Body of pancreas (tissue), 4 donors: ENCODE data around the gene HOXB13. TPM values are rescaled to one million over a fixed set of nuclear protein-coding genes. Genes with fewer than 3 reads are reported as not detected.
A peak's percentile ranks its signal among the peaks of the same experiment; 100 is the strongest.

Experiments
- ATAC-seq: fragments of 150-250 bp; one replicate; pipeline ENCODE4 v1.9.1; 2016
- DNase-seq, 4 donors: peaks; one replicate each; pipeline ENCODE4 v3.0.0-alpha.2; 2019
- H3K27ac ChIP-seq, 4 donors: fragments of 200-600 bp; sonication (generic); 1 replicate in 3 of 4; 2 replicates in 1 of 4; pipeline versions ENCODE4 v1.5.1 to v1.6.1; 2016 to 2019; ENCODE audit warnings: mild to moderate bottlenecking in 1 of 4, mixed read lengths in 1 of 4, moderate library complexity in 1 of 4
- H3K27me3 ChIP-seq, 2 donors: fragments of 200-600 bp; sonication (generic); one replicate each; pipeline ENCODE4 v1.6.0; 2016; ENCODE audit warnings: mild to moderate bottlenecking in 1 of 2
- H3K36me3 ChIP-seq, 2 donors: fragments of 200-600 bp; sonication (generic); replicated peaks in 1 of 2; 2 replicates each; pipeline ENCODE4 v1.5.1; 2016; ENCODE audit warnings: low read depth in 2 of 2; ENCODE audit not compliant: insufficient read depth in 1 of 2
- H3K4me1 ChIP-seq: fragments of 200-600 bp; sonication (generic); one replicate; pipeline ENCODE4 v1.6.0; 2016
- H3K4me3 ChIP-seq, 2 donors: fragments of 200-600 bp; sonication (generic); 1 replicate in 1 of 2; 2 replicates in 1 of 2; pipeline ENCODE4 v1.5.1; 2016 to 2019
- H3K9me3 ChIP-seq, 3 donors: fragments of 200-600 bp; sonication (generic); 1 replicate in 2 of 3; 2 replicates in 1 of 3; pipeline ENCODE4 v1.5.1; 2016
- POLR2A ChIP-seq, 3 donors: fragments of 450-650 bp; IDR thresholded peaks; one replicate each; pipeline ENCODE4 v1.6.1; 2016; ENCODE audit warnings: antibody characterized with exemption in 3 of 3, mild to moderate bottlenecking in 2 of 3
- WGBS, 2 donors: methylation state at CpG; one replicate each; pipeline ENCODE4 v1.1.5; 2017; 5-methylcytosine and 5-hydroxymethylcytosine counted together
- intact Hi-C: fragments of 100-400 bp; cut with DNase I; formaldehyde crosslinking; loops from one replicate; pipeline ENCODE4 v1.15.1; 2023
- total RNA-seq, 2 donors: library from RNA; depleted of rRNA; stranded (reverse); fragments of >200 nt; gene quantifications; one replicate each; pipeline ENCODE4 v1.1.0, GENCODE V29; 2016
- TF ChIP-seq, protein P1 (sequence below), 7 experiments: fragments of 450-650 bp in 4 of 7; fragments of 200-600 bp in 3 of 7; sonication (generic) in 3 of 7; IDR thresholded peaks; one replicate each; pipeline ENCODE4 v1.5.1; 2016 to 2019; ENCODE audit warnings: antibody characterized with exemption in 7 of 7

HOXB13 gene
- total RNA-seq, 2 donors from 2014 or later = not detected

GRCh38 chr17:48756830-48757251 is 28.3 kb upstream of the HOXB13 start:
- H3K4me3 ChIP-seq = no peak overlapping the region
- no peaks in the 10 kb centered on the region for H3K36me3 ChIP-seq
- intact Hi-C loops = no loop called here
- peaks cover 0 to 34% of the 10 kb centered on the region in 2 donors for H3K27me3 ChIP-seq
- H3K9me3 ChIP-seq = no peaks in the 10 kb centered on the region
- TF ChIP-seq POLR2A (IDR thresholded peaks at IDR 0.05) = no peak
- TF ChIP-seq, protein P1, sequence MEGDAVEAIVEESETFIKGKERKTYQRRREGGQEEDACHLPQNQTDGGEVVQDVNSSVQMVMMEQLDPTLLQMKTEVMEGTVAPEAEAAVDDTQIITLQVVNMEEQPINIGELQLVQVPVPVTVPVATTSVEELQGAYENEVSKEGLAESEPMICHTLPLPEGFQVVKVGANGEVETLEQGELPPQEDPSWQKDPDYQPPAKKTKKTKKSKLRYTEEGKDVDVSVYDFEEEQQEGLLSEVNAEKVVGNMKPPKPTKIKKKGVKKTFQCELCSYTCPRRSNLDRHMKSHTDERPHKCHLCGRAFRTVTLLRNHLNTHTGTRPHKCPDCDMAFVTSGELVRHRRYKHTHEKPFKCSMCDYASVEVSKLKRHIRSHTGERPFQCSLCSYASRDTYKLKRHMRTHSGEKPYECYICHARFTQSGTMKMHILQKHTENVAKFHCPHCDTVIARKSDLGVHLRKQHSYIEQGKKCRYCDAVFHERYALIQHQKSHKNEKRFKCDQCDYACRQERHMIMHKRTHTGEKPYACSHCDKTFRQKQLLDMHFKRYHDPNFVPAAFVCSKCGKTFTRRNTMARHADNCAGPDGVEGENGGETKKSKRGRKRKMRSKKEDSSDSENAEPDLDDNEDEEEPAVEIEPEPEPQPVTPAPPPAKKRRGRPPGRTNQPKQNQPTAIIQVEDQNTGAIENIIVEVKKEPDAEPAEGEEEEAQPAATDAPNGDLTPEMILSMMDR (IDR thresholded peaks at IDR 0.05) = no peak
- H3K4me1 ChIP-seq = peaks cover 17% of the 10 kb centered on the region
- WGBS, 2 donors = 31 to 33% methylated on average over 1 to 3 of the region's 3 CpGs
- DNase-seq (peak in 1 of 4 donors; percentile 11), ATAC-seq (no peak)
- H3K27ac ChIP-seq = no peak overlapping the region

DNA sequence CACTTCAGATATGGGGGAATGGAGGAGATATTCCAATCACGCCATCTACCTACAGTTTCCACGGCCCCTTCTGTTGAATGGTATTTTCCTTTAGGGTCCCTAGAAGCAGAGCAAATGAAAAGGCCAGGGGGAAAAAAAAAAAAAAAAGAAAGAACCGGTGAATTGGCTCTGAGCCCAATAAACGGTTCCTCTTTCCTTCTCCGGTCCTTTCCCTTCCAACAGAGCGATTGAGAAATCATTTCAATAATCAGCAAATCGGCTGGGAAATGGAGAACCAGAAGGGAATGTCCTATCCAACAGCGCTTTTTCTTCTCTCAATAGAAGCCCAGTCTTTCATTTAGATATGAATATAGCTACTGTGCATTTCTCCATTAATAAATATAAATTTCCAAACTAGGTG is 26.8 kb upstream of the HOXB13 start:
- TF ChIP-seq POLR2A (IDR thresholded peaks at IDR 0.05) = no peak
- TF ChIP-seq, protein P1 (IDR thresholded peaks at IDR 0.05) = no peak
- H3K9me3 ChIP-seq = no peaks in the 10 kb centered on the region
- DNase-seq (no peak), ATAC-seq (no peak)
- WGBS, 2 donors = 15 to 18% methylated on average over 8 of the region's 8 CpGs
- no peaks in the 10 kb centered on the region for H3K36me3 ChIP-seq
- H3K4me3 ChIP-seq = no peak overlapping the region
- no peak overlapping the region for H3K27ac ChIP-seq
- intact Hi-C loops = no loop called here
- peaks cover 17% of the 10 kb centered on the region for H3K4me1 ChIP-seq
- H3K27me3 ChIP-seq = peaks cover 0 to 47% of the 10 kb centered on the region in 2 donors

- 5 to 10% methylated on average over 19 to 52 of the region's 52 CpGs for WGBS, 2 donors
- no peak overlapping the region for H3K4me3 ChIP-seq
- no peaks in the 10 kb centered on the region for H3K9me3 ChIP-seq
- H3K27me3 ChIP-seq = peaks cover 0 to 54% of the 10 kb centered on the region in 2 donors
- TF ChIP-seq, protein P1 (IDR thresholded peaks at IDR 0.05) = no peak
- no peak for TF ChIP-seq POLR2A (IDR thresholded peaks at IDR 0.05)
- peaks cover 17% of the 10 kb centered on the region for H3K4me1 ChIP-seq
- H3K27ac ChIP-seq = no peak overlapping the region
- ATAC-seq (no peak), DNase-seq (no peak)
- H3K36me3 ChIP-seq = no peaks in the 10 kb centered on the region
- intact Hi-C loops = no loop called here
Observed at GRCh38 chr17:48754500-48755261, 26.1 kb upstream of the HOXB13 start.

DNA sequence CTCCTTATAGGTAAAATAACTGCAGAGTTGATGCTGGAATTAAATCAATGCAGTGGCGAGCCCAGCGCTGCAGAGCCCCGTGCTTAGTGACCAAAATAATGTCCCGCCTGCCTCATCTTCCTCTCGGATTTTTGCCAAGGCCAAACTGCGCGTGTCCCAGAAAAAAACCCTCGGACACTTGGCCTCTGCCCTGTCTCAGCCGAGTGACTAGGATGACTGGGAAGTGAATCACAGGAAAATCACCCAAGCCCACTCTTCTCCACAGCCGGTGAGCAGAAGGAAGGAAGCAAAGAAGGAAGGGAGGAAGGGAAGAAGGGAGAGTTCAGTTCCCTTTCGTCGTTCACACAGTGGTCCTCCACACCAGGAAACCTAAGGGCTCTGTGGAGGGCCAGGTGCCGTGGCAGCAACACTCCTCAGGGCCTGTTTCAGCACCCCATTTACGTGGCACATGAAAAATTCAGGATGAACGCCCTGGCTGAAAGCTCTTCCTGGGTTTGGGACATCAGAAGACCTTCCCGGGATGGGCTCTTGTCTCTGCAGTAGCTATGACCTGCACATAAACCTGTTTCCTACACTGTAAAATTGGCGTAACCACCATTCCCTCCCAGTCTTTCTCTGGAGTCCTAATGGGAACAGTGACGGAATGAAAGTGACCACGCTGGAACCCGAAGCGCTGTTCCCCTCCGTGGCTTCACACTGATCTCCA is 25.4 kb upstream of the HOXB13 start:
- peaks cover 17% of the 10 kb centered on the region for H3K4me1 ChIP-seq
- DNase-seq (no peak), ATAC-seq (no peak)
- H3K27ac ChIP-seq = no peak overlapping the region
- 8 to 12% methylated on average over 21 to 22 of the region's 22 CpGs for WGBS, 2 donors
- H3K9me3 ChIP-seq = no peaks in the 10 kb centered on the region
- intact Hi-C loops = no loop called here
- no peaks in the 10 kb centered on the region for H3K36me3 ChIP-seq
- H3K4me3 ChIP-seq = no peak overlapping the region
- H3K27me3 ChIP-seq = peaks cover 0 to 54% of the 10 kb centered on the region in 2 donors
- TF ChIP-seq, protein P1 (IDR thresholded peaks at IDR 0.05) = no peak
- no peak for TF ChIP-seq POLR2A (IDR thresholded peaks at IDR 0.05)
